Measurements from ENCODE around the gene DGKD.

The DGKD gene

DNA sequence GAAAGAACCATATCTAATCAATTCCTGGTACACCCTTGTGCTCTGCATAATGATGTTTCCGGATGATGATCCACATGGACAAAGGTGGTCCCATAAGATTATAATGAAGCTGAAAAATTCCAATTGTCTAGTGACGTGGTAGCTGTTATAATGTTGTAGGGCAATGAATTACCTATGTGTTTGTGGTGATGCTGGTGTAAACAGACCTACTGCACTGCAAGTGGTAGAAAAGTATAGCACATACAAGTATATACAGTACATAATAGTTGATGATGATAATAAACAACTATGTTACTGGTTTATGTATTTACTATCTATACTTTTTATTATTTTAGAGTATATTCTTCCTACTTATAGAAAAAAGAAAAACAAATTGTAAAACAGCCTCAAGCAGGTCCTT lies 8.4 kb downstream of the DGKD start:
- H3K27ac ChIP-seq, result no peak overlapping the region
- TF ChIP-seq, protein P1, sequence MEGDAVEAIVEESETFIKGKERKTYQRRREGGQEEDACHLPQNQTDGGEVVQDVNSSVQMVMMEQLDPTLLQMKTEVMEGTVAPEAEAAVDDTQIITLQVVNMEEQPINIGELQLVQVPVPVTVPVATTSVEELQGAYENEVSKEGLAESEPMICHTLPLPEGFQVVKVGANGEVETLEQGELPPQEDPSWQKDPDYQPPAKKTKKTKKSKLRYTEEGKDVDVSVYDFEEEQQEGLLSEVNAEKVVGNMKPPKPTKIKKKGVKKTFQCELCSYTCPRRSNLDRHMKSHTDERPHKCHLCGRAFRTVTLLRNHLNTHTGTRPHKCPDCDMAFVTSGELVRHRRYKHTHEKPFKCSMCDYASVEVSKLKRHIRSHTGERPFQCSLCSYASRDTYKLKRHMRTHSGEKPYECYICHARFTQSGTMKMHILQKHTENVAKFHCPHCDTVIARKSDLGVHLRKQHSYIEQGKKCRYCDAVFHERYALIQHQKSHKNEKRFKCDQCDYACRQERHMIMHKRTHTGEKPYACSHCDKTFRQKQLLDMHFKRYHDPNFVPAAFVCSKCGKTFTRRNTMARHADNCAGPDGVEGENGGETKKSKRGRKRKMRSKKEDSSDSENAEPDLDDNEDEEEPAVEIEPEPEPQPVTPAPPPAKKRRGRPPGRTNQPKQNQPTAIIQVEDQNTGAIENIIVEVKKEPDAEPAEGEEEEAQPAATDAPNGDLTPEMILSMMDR (IDR thresholded peaks at IDR 0.05; ENCODE audit: low read depth, low read length, missing control alignments), result no peak
- in situ Hi-C loops (cut with HindIII; ENCODE audit: low pct_ligation_motif_present, low sequenced_read_pairs), result no loop called here
- H3K36me3 ChIP-seq (replicated peaks), result no peaks in the 10 kb centered on the region
- no peak overlapping the region for H3K4me3 ChIP-seq (ENCODE audit: low read depth, low read length)
- no peak for DNase-seq
- no peaks in the 10 kb centered on the region for H3K27me3 ChIP-seq (replicated peaks)

DNA sequence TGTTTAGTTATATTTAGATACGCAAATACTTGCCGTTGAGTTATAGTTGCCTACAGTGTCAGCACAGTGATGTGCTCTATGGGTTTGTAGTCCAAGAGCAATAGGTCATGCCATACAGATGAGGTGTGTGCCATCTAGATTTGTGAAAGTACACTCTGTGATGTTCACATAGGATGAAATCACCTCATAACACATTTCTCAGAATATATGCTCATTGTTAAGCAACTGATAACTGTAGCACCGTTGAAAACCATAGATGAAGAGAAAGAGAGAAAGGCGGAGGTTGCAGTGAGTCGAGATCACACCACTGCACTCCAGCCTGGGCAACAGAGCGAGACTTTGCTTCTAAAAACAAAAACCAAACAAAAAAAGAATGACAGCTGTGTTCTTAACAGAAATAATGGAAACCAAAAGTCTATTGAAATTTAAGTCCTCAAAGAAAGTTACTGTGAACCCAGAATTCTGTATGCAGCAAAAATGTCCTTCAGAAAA lies 9.5 kb downstream of the DGKD start:
- Histone ChIP-seq H3K27me3 (replicated peaks) (no peaks in the 10 kb centered on the region), H3K27ac (no peak overlapping the region), H3K36me3 (replicated peaks) (no peaks in the 10 kb centered on the region), H3K4me3 (ENCODE audit: low read depth, low read length) (no peak overlapping the region)
- in situ Hi-C loops (cut with HindIII; ENCODE audit: low pct_ligation_motif_present, low sequenced_read_pairs), result no loop called here
- TF ChIP-seq, protein P1 (IDR thresholded peaks at IDR 0.05; ENCODE audit: low read depth, low read length, missing control alignments), result no peak
- no peak for DNase-seq

DNA sequence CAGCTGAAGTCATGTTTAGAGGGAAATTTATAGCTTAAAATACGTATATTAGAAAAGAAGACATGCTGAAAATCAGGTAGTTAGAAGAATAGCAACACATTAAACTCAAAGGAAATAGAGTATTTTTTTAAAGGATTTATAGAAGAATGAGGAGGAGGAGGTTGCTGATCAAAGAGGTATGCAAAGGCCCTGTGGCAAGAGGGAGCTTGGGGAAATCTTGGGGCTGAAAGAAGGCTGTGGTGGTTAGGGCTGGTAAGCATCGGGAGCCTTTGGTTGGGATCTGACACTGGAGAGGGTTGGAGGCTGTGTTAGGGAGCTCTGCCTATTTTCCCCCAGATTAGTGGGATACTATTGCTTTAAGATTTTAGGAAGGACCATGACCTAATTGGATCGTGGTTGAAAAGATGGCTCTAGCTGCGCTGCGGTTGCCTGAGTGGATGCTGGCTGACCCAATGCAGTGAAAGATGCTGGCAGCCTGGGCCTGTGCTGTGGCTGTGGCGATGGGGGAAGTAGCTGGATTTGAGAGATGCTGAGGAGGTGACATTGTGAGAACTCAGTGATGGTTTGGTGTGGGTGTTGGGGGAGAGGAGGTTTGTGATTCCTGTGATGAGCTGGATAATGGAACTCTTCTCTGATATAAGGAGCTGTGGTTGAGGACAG lies 11.7 kb downstream of the DGKD start:
- H3K36me3 ChIP-seq (replicated peaks), result no peaks in the 10 kb centered on the region
- H3K27me3 ChIP-seq (replicated peaks), result no peaks in the 10 kb centered on the region
- no peak for DNase-seq
- no peak overlapping the region for H3K27ac ChIP-seq
- in situ Hi-C loops (cut with HindIII; ENCODE audit: low pct_ligation_motif_present, low sequenced_read_pairs), result no loop called here
- H3K4me3 ChIP-seq (ENCODE audit: low read depth, low read length), result no peak overlapping the region
- TF ChIP-seq, protein P1 (IDR thresholded peaks at IDR 0.05; ENCODE audit: low read depth, low read length, missing control alignments), result no peak

DNA sequence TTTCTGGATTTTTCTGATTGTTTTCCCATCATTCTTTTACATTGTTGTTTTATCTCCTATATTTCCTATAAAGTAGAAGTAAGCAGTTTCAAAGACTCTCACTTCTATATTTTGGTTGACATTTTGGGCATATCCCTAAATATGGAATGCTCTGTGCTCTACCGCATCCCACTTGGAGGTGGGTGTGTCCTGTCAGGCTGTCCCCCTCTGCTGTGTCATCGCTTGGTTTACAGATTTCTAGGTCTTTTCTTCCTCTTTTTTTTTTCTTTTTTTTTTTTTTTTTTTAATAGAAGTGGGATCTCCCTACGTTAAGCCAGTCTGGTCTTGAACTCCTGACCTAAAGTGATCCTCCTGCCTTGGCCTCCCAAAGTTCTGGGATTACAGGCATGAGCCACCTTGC lies 13.3 kb downstream of the DGKD start:
- TF ChIP-seq, protein P1 (IDR thresholded peaks at IDR 0.05; ENCODE audit: low read depth, low read length, missing control alignments), result no peak
- in situ Hi-C loops (cut with HindIII; ENCODE audit: low pct_ligation_motif_present, low sequenced_read_pairs), result no loop called here
- H3K27ac ChIP-seq, result no peak overlapping the region
- H3K4me3 ChIP-seq (ENCODE audit: low read depth, low read length), result no peak overlapping the region
- H3K27me3 ChIP-seq (replicated peaks), result no peaks in the 10 kb centered on the region
- no peak for DNase-seq
- no peaks in the 10 kb centered on the region for H3K36me3 ChIP-seq (replicated peaks)

DNA sequence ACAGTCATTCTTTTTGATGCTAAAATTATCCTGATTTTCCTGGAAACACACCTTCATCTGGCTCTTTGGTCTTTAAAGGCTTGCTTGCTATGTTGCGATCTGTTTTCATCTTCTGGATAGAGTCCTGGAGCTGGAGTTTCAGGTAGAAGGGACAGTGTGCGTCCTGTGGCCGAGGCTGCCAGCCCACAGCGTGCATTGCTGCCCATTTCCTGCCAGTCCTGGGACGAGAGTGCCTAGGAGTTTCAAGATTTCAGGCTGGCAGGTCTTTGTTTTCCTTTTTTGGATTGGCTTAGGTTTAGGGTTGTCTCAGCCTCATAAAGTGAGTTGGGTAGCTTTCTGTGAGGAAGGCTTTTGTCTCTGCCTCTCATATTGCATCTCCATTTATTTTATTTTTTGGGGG lies 14.5 kb downstream of the DGKD start:
- Histone ChIP-seq H3K27me3 (replicated peaks) (no peaks in the 10 kb centered on the region), H3K36me3 (replicated peaks) (no peaks in the 10 kb centered on the region), H3K4me3 (ENCODE audit: low read depth, low read length) (no peak overlapping the region), H3K27ac (no peak overlapping the region)
- DNase-seq, result no peak
- TF ChIP-seq, protein P1 (IDR thresholded peaks at IDR 0.05; ENCODE audit: low read depth, low read length, missing control alignments), result no peak
- in situ Hi-C loops (cut with HindIII; ENCODE audit: low pct_ligation_motif_present, low sequenced_read_pairs), result no loop called here

DNA sequence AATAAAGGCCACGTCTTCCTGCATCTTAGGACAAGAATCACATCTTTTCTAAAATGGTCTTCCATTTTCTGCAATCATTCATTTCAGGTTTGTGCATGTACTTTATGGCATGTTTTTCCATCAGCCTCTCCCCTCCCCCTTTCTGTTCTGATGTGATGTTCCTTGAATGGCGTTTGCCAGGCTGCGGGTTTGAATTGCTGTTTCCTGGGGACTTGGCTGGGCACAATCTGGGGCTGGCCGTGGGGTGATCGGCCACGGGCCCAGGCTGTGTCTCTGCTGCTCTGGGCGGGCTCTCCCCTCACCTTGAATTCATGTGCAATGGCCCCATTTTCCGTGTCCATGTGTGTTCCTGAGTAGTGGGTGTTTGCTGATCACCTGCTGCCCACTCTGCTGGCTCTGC lies 15.2 kb downstream of the DGKD start:
- Histone ChIP-seq H3K27me3 (replicated peaks) (no peaks in the 10 kb centered on the region), H3K27ac (no peak overlapping the region), H3K36me3 (replicated peaks) (no peaks in the 10 kb centered on the region), H3K4me3 (ENCODE audit: low read depth, low read length) (no peak overlapping the region)
- DNase-seq, result no peak
- TF ChIP-seq, protein P1 (IDR thresholded peaks at IDR 0.05; ENCODE audit: low read depth, low read length, missing control alignments), result no peak
- in situ Hi-C loops (cut with HindIII; ENCODE audit: low pct_ligation_motif_present, low sequenced_read_pairs), result no loop called here
